ENCODE measurements around the gene METTL15. TPM values are rescaled to one million over a fixed set of nuclear protein-coding genes. Genes with fewer than 3 reads are reported as not detected.
"Not testable (repeated sequence)": the region's sequence is repeated elsewhere in the genome, so short reads cannot be mapped to it uniquely, and the experiment has no call there.

METTL15 gene
- total RNA-seq, 2 donors from 2014 or later = 8.8 to 16.8 TPM

GRCh38 chr11:28346721-28347120, 238.5 kb downstream of the METTL15 start:
- intact Hi-C loops (cut with DNase I) = no loop called here
- Histone ChIP-seq H3K4me1 (replicated peaks) (no peaks in the 10 kb centered on the region), H3K27ac (no peak overlapping the region), H3K36me3 (no peaks in the 10 kb centered on the region), H3K4me3 (no peak overlapping the region), H3K27me3 (replicated peaks; ENCODE audit: insufficient read depth) (no peaks in the 10 kb centered on the region), H3K9me3 (no peaks in the 10 kb centered on the region)
- TF ChIP-seq POLR2AphosphoS5 (IDR thresholded peaks at IDR 0.05) = no peak
- TF ChIP-seq POLR2A (IDR thresholded peaks at IDR 0.05) = no peak
- no peak for TF ChIP-seq CTCF (IDR thresholded peaks at IDR 0.05)
- 95% methylated on average over 1 of the region's 1 CpG for WGBS
- DNase-seq (ENCODE audit: low spot score) = no peak

DNA sequence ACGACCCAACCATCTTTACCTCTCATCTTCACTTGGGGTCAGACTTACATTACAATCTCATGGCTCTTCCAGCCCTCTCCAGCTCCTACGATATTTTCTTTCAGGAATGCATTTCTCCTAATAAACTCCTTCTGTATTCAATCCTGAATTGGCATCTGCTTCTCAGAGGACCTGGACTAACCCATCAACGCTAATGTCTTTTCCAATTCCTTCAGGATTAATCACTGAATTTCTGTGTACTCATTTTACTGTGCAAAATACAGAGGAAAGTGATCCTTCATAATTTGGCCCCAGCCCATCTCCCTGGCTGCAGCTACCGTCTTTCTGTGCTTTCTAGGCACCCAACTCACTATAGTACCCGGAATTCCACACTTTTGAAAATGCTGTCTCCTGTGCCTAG, 239.2 kb downstream of the METTL15 start:
- Histone ChIP-seq H3K4me3 (no peak overlapping the region), H3K36me3 (no peaks in the 10 kb centered on the region), H3K27ac (no peak overlapping the region), H3K4me1 (replicated peaks) (no peaks in the 10 kb centered on the region), H3K9me3 (no peaks in the 10 kb centered on the region), H3K27me3 (replicated peaks; ENCODE audit: insufficient read depth) (no peaks in the 10 kb centered on the region)
- intact Hi-C loops (cut with DNase I) = no loop called here
- no peak for DNase-seq (ENCODE audit: low spot score)
- 87% methylated on average over 5 of the region's 5 CpGs for WGBS
- no peak for TF ChIP-seq POLR2A (IDR thresholded peaks at IDR 0.05)
- no peak for TF ChIP-seq CTCF (IDR thresholded peaks at IDR 0.05)
- no peak for TF ChIP-seq POLR2AphosphoS5 (IDR thresholded peaks at IDR 0.05)

DNA sequence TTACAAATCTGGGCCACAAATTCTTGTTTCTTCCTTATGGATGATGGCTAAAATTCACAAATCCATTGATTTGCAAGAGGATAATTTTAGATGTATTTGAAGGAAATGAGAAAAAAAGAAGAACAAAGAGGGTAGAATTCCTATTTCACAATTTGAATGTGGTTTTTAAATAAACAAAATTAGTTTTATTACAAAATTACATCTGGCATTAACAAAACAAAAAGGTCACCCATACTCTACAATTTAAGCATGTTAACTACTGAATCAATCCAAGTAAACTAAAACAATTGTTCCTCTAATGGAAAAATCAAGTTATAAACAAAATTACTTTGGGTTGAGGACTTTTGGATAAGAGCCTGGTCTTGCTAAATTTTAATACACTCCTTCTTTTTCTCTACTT, 242.0 kb downstream of the METTL15 start:
- no peak overlapping the region for H3K4me3 ChIP-seq
- no peak overlapping the region for H3K27ac ChIP-seq
- no peaks in the 10 kb centered on the region for H3K36me3 ChIP-seq
- H3K9me3 ChIP-seq = no peaks in the 10 kb centered on the region
- no peak for DNase-seq (ENCODE audit: low spot score)
- intact Hi-C loops (cut with DNase I) = no loop called here
- no peak for TF ChIP-seq CTCF (IDR thresholded peaks at IDR 0.05)
- no peak for TF ChIP-seq POLR2AphosphoS5 (IDR thresholded peaks at IDR 0.05)
- no peak for TF ChIP-seq POLR2A (IDR thresholded peaks at IDR 0.05)
- no peaks in the 10 kb centered on the region for H3K27me3 ChIP-seq (replicated peaks; ENCODE audit: insufficient read depth)
- H3K4me1 ChIP-seq (replicated peaks) = no peaks in the 10 kb centered on the region

GRCh38 chr11:28353991-28354390, 245.8 kb downstream of the METTL15 start:
- DNase-seq (ENCODE audit: low spot score) = no peak
- H3K4me1 ChIP-seq (replicated peaks) = no peaks in the 10 kb centered on the region
- H3K9me3 ChIP-seq = no peaks in the 10 kb centered on the region
- H3K27me3 ChIP-seq (replicated peaks; ENCODE audit: insufficient read depth) = no peaks in the 10 kb centered on the region
- no peaks in the 10 kb centered on the region for H3K36me3 ChIP-seq
- intact Hi-C loops (cut with DNase I) = no loop called here
- TF ChIP-seq CTCF (IDR thresholded peaks at IDR 0.05) (no peak), POLR2A (IDR thresholded peaks at IDR 0.05) (no peak), POLR2AphosphoS5 (IDR thresholded peaks at IDR 0.05) (no peak)
- 100% methylated on average over 2 of the region's 2 CpGs for WGBS
- H3K4me3 ChIP-seq = no peak overlapping the region
- no peak overlapping the region for H3K27ac ChIP-seq

- no peak for DNase-seq (ENCODE audit: low spot score)
- H3K4me1 ChIP-seq (replicated peaks) = no peaks in the 10 kb centered on the region
- no peaks in the 10 kb centered on the region for H3K36me3 ChIP-seq
- TF ChIP-seq CTCF (IDR thresholded peaks at IDR 0.05) (no peak), POLR2AphosphoS5 (IDR thresholded peaks at IDR 0.05) (no peak), POLR2A (IDR thresholded peaks at IDR 0.05) (no peak)
- H3K4me3 ChIP-seq = no peak overlapping the region
- intact Hi-C loops (cut with DNase I) = no loop called here
- WGBS = 80% methylated on average over 2 of the region's 2 CpGs
- no peaks in the 10 kb centered on the region for H3K27me3 ChIP-seq (replicated peaks; ENCODE audit: insufficient read depth)
- H3K27ac ChIP-seq = no peak overlapping the region
- no peaks in the 10 kb centered on the region for H3K9me3 ChIP-seq
Observed at GRCh38 chr11:28366549-28367346, 258.6 kb downstream of the METTL15 start.

DNA sequence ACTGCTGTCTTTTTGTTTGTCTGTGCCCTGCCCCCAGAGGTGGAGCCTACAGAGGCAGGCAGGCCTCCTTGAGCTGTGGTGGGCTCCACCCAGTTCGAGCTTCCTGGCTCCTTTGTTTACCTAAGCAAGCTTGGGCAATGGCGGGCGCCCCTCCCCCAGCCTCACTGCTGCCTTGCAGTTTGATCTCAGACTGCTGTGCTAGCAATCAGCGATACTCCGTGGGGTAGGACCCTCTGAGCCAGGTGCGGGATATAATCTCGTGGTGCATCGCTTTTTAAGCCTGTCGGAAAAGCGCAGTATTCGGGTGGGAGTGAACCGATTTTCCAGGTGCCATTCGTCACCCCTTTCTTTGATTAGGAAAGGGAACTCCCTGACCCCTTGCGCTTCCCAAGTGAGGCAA, 269.9 kb downstream of the METTL15 start:
- H3K27me3 ChIP-seq (replicated peaks; ENCODE audit: insufficient read depth); H3K4me1 ChIP-seq (replicated peaks); H3K27ac ChIP-seq; DNase-seq (ENCODE audit: low spot score); H3K9me3 ChIP-seq; intact Hi-C loops (cut with DNase I); H3K4me3 ChIP-seq; H3K36me3 ChIP-seq: not testable (repeated sequence)
- WGBS = 89% methylated on average over 14 of the region's 14 CpGs

Measured in prostate gland (tissue), 2 donors.